Nucleus accumbens (tissue), 56 donors: Measurements from ENCODE around the gene LIME1.
"Not testable (repeated sequence)": the region's sequence is repeated elsewhere in the genome, so short reads cannot be mapped to it uniquely, and the experiment has no call there.

Experiments
- DNase-seq, 56 donors: peaks; one replicate each; lab custom pipeline; 2025; lab: John Stamatoyannopoulos, UW

LIME1 gene

DNA sequence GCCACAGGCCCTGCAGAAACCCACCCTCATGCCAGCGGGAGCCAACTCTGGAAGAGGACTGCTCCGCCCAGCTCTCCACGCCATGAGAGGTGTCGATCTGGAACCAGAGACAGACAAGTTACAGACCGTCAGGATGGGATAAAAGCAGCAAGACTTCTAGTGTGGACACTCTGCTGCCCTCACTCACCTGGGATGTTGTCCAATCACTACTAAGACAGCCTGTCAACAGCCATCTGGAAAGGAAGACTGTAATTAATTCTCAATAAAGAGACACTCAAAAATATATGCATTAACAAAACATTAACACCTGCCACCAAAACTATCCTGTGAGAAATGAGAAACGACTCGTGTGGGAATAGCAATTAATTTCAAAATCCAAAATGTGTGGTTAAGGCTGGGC is 31.4 kb downstream of the LIME1 start:
- DNase-seq, result no peak

DNA sequence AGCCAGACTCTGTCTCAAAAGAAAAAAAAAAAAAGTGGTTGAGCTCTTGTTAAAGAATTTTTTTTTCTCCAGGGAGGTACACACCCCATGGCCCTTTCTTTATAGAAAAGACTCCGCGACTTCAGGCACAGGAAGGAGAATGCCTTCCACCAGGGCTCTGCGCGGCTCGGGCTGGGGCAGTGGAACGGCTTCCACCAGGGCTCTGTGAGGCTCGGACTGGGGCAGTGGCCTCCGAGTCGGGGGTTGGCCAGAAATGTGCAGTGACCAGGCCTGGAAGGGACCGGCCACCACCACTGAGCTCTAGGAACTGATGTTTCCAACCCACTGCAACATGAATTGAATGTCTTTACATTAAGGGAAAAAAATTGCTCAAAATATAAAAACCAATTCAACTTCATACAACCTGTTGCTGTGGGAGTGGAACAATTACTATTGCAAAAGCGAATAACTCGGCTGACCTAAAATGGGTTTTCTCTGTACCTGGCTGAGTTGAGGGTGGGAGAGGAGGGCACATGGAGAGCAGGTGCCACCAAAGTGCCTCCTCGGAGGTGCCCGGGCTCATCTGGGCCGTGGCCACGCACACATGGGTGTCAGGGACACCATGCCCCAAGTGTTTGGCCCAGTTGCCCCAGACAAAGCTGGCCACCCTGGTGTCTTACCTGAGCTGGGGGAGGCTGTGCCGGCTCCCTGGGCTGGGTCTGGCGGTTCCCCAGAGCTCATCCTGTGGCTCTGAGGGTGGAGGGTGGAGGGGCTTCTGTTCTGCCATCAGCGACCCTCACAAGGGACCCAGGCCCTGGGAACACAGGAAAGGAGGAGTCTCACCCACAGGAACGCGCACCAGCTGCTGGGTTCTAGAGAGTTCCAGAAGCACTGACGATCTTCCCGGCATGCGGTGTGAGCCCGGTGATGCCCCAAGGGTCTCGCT is 32.4 kb downstream of the LIME1 start:
- DNase-seq, result no peak

DNA sequence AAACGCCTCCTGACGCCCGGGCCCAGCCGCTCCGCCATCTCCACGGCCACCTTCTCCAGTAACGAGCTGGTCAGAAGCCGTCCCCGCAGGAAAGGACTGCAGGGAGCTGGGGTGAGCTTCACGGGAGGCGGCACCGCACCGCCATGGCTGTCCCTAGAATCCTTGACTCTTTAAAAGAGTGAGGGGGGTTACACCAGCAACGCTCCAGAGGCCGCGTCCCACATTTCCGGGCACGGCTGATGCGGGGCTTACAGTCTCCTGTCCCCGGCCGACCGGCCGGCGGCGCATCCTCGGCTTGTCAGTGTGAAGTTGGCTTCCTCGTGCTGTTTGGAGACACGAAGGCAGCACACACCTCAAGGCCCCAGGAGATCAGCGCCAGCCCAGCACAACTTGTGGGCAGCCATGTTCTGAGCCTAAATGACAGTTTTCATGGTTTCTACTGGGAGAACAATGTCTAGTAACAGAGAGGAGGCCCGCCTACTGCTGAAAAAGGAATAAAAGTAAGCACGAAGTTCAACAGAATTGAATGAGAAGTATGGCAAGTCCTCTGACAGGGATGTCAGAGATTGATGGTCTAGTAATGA is 33.5 kb downstream of the LIME1 start:
- no peak for DNase-seq

DNA sequence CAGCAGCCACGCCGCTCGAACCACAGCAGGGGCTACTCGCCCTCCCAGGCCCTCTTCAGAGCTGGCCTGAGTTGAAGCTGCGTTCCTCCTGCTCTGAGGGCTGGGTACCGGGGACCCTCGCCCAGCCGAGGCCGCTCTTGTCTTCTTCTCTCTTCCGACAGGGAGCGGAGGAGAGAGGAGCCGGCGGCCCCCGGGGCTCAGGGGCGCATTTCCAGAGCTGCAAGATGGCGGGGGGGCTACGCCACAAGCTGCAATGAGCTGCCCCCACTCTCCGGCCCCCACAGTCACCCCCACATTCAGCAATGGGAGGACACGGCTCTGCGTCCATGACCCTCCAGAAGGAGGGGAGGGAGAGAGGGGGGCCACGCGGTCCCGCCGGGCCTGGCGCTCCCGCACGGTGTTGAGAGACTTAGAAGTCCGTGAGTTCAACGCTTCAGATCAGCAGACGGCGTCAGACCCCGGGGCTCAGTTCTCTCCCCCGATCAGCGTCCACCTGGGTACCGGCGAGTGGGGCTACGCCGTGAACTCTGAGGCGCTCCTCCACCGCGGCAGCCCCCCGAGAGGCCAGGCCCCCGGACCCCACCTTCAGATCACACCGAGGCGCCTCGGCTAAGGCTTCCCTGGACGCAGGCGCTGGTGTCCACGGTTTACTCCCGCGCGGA is 34.7 kb downstream of the LIME1 start:
- no peak for DNase-seq

DNA sequence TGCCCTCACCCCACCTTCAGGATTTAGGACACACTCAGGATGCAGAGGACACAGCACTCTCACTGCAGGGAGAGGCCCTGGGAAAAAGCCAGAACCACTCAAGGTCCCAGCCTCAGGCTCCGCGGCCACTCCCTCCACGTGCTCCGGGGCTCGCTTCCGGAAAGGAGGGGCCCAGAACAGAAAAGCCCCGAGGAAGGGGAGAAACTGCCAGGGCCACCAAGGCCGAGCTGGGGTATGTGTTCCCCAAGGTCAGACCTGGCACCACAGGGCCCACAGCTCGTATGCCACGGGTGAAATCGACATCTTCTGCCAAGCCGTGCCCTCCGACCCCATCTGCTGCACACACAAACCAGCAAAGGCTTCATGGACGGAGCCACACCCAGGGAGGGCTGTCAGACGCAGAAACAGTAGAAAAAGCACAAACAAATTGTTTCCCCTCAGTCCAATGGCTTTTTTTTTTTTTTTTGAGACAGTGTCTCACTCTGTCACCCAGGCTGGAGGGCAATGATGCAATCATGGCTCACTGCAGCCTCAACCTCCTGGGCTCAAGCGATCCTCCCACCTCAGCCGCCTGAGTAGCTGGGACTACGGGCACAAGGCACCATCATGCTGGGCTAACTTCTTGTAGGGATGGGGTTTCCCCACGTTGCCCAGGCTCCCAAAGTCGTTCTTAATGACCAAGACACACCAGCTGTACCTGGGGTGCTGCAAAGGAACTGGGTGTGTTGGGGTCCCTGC is 36.5 kb downstream of the LIME1 start:
- DNase-seq, result no peak

DNA sequence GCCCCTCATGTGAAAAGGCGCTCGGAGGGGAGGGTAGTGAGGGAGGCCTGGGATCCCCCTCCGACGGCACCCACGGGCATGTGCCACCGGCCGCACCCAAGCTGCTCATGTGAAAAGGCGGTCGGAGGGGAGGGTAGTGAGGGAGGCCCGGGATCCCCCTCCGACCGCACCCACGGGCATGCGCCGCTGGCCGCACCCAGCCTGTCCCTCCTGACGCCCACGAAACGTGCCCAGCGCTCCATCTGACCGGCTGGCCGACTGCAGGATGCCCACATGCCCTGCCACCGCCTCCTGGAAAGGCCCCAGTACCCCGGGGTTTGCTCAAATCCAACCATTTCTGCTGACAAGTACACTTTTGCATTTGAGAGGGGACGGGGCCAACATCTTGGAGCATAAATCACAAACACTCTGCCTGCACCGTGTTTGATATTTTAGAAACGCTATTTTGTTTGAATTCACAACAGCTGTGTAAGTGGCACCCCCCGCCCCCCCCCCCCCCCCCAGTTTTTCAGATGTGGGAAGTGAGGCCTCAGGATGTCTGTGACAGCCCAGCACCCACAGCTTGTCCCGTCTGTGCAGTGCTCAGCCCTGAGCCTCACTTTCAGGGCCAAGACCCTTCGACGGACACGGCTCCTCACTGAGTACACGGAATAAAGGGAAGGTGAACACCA is 37.2 kb downstream of the LIME1 start:
- no peak for DNase-seq

DNA sequence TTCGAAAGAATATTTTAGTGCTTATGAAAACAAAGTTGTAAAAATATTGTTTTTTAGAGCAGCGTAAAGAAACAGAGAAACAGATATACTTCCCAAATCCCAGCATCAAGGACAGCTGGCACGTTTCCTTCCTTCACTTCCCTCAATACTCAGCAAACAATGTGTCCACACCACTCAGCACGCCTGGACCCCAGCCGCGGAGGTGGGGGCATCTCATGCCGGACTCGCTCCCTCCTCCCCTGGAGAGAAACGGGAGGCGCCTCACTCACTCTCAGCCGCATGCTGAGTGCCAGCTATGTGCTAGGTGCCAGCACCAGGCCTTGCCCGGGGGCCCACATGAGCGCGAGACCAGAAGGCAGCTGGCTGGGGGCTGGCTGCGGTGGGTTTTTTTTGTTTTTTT is 37.8 kb downstream of the LIME1 start:
- DNase-seq, result peak in 3 of 56 donors; percentile 7 to 27 (median 17)

DNA sequence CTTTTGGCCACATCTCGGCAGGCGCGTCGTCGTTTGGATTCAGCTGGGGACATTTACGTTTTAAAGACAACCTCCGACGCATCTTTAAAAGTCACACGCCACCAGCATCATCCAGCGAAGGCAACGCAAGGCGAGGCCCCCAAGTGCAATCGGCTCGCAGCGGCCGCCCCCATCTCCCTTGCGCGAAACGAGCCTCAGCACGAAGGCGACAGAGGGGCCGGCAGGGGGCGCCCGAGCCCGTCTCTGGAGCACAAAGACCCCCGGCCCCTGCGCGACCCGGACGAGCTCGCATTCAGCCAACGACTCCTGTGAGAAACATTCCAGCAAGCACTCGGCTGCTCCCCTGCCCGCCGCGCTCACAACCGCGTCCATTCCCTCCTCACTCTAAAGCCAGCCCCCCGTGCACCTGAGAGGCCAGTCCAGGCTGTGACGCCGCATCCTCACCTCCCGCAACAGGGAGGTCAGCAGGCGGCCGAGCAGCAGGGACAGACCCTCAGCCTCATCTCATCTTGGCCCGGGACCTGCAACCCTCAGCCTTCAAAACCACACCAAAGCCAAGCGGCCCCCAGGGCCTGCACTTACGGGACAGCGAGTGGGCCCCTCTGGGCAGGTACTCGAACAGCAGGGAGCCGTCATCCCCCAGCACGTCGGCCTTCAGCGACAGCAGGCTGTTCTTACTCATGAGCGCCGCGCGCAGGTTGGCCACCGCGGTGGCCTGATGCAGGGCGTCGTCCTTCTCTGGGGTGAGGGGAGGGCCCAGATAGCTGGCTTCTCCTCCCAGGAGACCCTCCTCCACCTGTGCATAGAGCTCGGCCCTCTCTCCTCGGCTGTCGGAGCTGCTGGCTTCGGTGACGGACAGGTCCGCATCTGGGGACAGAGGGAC is 38.9 kb downstream of the LIME1 start:
- DNase-seq, result peak in 39 of 56 donors; percentile 4 to 78 (median 38)

DNA sequence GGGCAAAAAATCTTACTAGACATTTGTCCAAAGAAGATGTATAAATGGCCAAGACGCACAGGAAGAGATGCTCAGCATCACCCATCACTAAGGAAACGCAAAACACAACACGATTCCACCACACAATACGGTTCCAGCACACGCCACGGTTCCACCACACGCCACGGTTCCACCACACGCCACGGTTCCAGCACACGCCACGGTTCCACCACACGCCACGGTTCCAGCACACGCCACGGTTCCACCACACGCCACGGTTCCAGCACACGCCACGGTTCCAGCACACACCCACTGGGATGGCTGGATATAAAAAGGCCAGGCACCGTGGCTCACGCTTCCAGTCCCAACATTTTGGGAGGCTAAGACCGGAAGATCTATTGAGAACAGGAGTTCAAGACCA is 40.4 kb downstream of the LIME1 start:
- not testable (repeated sequence) for DNase-seq

DNA sequence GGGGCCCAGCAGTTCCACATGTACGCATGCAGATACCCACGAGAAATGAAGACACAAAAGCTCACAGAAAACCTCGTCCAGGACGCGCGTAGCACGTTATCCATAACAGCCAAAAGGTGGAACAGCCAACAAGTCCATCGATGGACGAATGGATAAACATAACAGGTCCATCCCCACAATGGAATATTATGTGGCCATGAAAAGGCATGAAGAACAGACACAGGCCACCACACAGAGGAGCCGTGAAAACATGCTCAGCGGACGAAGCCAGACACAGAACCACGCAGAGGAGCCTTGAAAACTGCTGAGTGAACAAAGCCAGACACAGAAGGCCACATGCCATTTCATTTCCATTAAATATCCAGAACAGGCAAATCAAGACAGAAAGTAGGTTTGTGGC is 41.1 kb downstream of the LIME1 start:
- no peak for DNase-seq

DNA sequence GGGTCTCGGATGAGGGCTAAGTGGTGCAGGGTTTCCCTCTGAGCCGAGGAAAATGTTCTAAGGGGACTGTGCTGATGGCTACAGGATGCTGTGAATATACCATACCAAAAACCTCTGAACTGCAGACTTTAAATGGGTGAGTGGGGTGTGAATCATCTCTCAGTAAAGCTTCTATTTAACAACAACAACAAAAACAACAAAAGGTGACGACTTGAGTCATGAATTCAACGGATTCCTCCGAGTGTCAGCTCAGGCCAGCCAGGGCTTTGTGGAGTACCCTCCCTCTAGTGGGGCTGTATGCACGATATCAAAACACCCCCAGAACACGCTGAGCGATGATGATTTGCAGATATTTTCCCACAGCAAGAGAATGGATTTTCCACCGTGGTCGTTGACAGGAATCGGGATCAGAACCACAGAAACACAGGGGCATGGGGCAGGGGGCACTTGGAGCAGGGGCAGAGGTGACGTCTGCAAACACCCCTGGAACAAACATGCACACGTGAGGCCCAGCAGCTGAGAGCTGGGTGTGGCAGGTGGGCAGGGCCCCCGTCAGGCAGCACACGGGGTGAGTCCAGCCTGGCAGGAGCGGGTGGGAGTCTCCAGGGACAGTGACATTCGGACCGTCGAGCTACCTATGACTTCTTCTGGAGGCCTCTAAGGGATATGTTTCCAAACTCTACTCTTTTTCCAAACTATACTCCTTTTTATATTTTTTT is 41.7 kb downstream of the LIME1 start:
- no peak for DNase-seq

DNA sequence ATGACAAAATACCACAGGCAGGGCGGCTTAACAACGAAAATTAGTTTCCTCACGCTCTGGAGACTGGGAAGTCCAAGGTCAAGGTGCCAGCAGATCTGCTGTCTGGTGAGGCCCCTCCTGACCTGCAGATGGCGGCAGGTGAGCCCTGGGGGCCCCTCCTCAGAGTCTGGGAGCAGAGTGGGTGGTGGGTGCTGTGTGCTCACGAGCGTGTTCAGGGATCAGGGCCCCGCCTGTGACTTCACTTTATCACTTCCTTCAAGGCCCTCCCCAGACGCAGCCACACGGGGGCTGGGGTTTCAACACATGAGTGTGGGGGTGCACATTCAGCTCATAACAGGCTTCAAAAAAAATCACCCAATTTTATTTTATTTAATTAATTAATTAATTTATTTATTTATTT is 42.4 kb downstream of the LIME1 start:
- DNase-seq, result no peak

DNA sequence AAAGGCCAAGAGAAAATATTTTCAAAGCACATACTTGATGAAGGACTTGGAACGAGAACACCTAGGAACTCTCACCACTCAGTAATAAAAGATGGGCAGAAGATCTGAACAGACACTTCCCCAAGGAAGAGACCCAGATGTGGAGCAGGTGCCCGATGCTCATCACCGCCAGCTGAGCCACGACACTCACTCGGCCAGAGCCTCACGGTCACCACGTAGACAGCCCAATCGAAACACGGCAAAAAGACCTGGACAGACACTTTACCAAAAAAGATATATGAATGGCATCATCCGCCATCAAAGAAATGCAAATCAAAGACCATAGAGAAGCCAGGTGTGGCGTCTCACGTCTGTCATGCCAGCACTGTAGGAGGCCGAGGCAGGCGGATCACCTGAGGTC is 44.7 kb downstream of the LIME1 start:
- DNase-seq, result no peak

DNA sequence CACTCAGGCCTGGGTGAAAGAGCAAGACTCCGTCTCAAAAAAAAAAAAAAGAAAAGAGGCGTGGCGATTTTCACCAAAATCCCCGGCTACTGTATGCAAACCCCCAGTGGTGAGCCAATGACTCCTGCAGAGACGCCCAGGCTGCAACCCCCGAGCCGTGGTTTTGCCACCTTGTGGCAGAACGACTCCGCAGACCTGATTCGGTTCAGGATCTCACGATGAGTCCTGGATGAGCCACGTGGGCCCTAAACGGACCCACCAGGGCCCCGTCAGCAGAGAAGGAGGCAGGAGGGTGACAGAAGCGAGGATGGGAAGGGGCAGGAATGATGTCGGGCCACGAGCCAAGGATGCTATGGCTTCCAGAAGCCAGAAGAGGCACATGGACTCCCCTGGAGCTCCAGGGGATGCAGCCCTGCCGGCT is 45.6 kb downstream of the LIME1 start:
- DNase-seq, result no peak

DNA sequence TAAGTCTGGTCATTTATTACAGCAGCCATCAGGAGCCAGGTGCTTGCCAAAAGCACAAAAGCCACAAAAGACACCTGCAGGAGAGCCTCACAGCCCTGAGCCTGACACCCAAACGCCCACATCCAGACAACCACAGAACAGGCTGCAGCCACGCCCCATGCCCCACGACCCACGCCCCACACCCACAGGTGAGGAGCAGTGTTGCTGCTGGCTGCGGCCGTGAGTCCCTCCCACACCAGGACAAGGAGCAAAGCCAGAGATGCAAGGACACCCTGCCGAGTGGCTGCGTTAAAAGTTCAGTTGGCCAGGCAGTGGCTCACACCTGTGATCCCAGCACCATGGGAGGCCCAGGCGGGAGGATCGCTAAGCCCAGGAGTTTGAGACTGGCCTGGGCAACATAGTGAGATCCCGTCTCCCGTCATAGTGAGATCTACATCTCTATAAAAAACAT is 46.1 kb downstream of the LIME1 start:
- no peak for DNase-seq

DNA sequence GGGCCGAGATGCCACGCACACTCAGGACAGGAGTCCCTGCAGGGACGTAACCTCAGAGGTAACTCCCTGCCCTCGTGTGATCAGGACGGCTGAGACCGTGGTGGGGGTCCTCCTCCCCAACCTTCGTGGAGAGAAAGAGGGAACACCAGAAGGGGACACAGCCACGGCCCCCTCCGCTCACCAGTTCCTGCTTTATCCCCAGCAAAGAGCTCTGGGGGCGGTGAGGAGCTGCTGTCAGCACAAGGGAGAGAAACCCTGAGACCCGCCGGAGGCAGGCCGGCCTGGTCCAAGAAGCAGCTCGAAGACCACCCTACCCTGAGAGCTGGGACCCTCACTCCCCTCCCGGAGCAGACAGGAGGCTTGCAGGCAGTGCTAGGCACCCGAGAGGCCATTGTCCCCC is 47.5 kb downstream of the LIME1 start:
- no peak for DNase-seq

DNA sequence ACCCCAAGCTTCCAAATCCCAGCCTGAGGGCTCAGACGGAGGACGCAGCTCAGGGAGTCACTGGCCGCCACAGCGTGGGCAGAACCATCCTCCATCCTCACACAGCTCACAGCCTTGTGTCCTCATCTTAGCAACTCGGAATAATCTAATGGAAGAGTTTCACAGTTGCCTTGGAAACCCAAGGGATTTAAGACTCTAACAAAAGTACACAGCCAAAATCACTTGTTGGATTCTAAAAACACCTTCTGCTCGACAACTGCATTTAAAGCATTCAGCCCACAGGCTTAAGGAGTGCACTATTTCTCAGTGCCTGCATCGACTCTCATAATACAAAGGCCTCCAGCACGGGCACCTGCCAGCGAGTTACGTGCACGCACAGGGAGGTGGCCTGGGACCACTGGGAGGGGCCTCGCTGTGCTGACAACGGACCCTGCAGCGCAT is 49.2 kb downstream of the LIME1 start:
- DNase-seq, result peak in 4 of 56 donors; percentile 20 to 53 (median 32)

DNA sequence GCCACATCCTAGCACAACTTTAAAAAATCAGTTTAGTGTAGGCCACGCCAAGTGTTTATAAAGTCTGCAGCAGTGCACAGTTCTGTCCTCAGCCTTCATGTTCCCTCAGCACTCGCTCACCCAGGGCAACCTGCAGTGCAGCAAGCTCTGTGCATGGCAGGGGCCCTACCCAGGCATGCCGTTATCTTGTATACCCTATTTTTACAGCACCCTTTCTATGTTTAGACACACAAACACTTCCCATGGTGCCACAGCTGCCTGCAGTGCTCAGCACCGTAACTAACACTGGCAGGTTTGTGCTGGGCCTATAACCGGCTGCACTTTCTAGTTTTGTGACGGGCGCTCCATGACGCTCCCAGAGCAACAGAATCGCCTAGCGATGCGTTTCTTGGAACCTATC is 50.8 kb downstream of the LIME1 start:
- no peak for DNase-seq
